Activated naive CD4-positive, alpha-beta T cell treated with anti-CD3 and anti-CD28 coated beads, Interleukin-2, amount 10 ng/mL, durations not matched to agents 7 days and 5 days (primary cell): ENCODE measurements around the gene UFC1.
"Not testable (repeated sequence)": the region's sequence is repeated elsewhere in the genome, so short reads cannot be mapped to it uniquely, and the experiment has no call there.

Source experiments
- CTCF ChIA-PET: fragments of 350-600 bp; sonication (Branson Sonifier 250); formaldehyde crosslinking; loops from one replicate; lab custom pipeline; 2021; ENCODE audit warnings: antibody characterized with exemption; lab: Charles Lee
- DNase-seq: peaks from one replicate; pipeline ENCODE4 v3.0.0-alpha.2; 2020
- H3K27ac Mint-ChIP-seq: one replicate; pipeline ENCODE4 v1.8.0; 2021; ENCODE audit warnings: mild to moderate bottlenecking, moderate library complexity, mixed read lengths
- H3K27me3 Mint-ChIP-seq: one replicate; pipeline ENCODE4 v1.8.0; 2021; ENCODE audit warnings: mild to moderate bottlenecking, mixed read lengths
- H3K36me3 Mint-ChIP-seq: one replicate; pipeline ENCODE4 v1.8.0; 2021; ENCODE audit warnings: mixed read lengths
- H3K4me1 Mint-ChIP-seq: one replicate; pipeline ENCODE4 v1.8.0; 2021; ENCODE audit warnings: mixed read lengths
- H3K4me3 Mint-ChIP-seq: one replicate; pipeline ENCODE4 v1.8.0; 2021; ENCODE audit warnings: mild to moderate bottlenecking, moderate library complexity, mixed read lengths
- H3K9me3 Mint-ChIP-seq: one replicate; pipeline ENCODE4 v1.8.0; 2021; ENCODE audit warnings: mixed read lengths

Gene UFC1

DNA sequence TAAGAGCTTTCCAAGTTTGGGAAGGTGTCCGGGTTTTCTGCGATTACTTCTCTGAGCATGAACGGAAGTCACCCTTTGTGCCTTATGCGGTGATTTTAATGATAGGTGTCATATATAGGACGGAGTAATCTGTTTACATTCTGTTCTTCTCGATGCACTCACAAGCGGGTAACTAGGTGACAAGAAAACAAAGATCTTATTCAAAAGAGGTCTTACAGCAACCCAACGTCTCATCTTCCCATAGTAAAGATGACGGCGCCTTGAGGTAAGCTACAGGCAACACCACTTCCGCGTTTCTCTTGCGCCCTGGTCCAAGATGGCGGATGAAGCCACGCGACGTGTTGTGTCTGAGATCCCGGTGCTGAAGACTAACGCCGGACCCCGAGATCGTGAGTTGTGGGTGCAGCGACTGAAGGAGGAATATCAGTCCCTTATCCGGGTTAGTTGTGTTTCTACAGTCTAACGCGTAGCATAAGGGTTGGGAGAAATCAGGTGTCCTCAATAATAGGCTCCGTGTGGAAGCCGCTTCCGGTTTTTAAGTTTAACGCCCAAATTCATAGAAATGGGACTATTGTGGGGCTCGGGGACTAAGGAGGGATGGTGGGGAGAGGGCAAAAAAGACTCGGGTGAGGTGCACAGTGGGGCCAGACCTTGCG is at the start of gene UFC1:
TSS of gene UFC1 (plus strand) at position 297 of the 656 bp plus-strand sequence. CDS start at position 317, 20 bp downstream.
- peak within 1 kb of the TSS; percentile 99 for H3K27ac Mint-ChIP-seq
- CTCF ChIA-PET, result interaction anchor here (0.6 to 2.5 kb wide), 4 partner anchors 10 to 83 kb away, joined by 3 to 7 read pairs (median 4); partner anchors contain the start of gene PPOX
- peak within 1 kb of the TSS; percentile 90 for H3K4me3 Mint-ChIP-seq
- DNase-seq, result peak; percentile 90
- no peaks in the 10 kb centered on the region for H3K27me3 Mint-ChIP-seq
- no peaks in the 10 kb centered on the region for H3K9me3 Mint-ChIP-seq
- peaks cover 36% of the 10 kb centered on the region for H3K4me1 Mint-ChIP-seq
- peaks cover 28% of the 10 kb centered on the region for H3K36me3 Mint-ChIP-seq

DNA sequence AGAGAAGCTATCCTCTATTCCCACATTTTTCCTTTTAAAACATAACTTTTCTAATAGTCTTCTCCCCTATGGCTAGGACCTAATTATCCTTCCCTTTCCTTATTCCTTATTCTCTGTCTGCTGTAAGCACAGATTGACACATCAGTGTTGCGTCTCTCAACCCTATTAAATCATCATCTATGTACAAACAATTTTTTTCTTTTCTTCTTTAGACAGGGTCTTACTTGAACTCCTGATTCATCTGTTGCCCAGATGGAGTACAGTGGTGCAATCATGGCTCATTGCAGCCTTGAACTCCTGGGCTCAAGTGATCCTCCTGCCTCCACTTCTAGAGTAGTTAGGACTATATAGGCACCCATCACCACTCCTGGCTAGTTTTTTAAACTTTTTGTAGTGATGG is 47.3 kb upstream of the UFC1 start:
- CTCF ChIA-PET, result interaction anchor here (0.6 kb wide), 1 partner anchor 146 kb away, joined by 4 read pairs; no protein-coding TSS in a partner anchor
- peaks cover 3% of the 10 kb centered on the region for H3K4me1 Mint-ChIP-seq
- peaks cover 24% of the 10 kb centered on the region for H3K36me3 Mint-ChIP-seq
- no peak overlapping the region for H3K4me3 Mint-ChIP-seq
- no peaks in the 10 kb centered on the region for H3K9me3 Mint-ChIP-seq
- H3K27me3 Mint-ChIP-seq, result no peaks in the 10 kb centered on the region
- DNase-seq, result no peak
- no peak overlapping the region for H3K27ac Mint-ChIP-seq

DNA sequence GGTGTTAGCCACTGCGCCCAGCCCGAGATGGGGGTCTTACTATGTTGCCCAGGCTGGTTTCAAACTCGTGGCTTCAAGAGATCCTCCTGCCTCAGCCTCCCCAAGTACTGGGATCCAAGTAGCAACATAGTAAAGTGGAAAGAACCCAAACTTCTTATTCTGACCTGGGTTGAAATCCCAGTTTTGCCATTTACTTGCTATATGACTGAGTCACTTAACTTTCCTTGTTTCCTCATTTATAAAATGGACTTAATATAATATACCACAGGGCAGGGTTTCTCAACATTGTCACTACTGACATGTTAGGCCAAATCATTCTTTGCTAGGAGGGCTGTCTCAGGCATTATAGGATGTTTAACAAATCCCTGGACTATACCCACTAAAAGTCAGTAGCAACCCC is 42.7 kb upstream of the UFC1 start:
- peaks cover 31% of the 10 kb centered on the region for H3K36me3 Mint-ChIP-seq
- H3K27me3 Mint-ChIP-seq, result no peaks in the 10 kb centered on the region
- CTCF ChIA-PET, result interaction anchor here (2.0 kb wide), 1 partner anchor 13 kb away, joined by 7 read pairs; the partner anchor contains the start of gene KLHDC9
- no peak for DNase-seq
- H3K4me3 Mint-ChIP-seq, result no peak overlapping the region
- peaks cover 36% of the 10 kb centered on the region for H3K4me1 Mint-ChIP-seq
- H3K27ac Mint-ChIP-seq, result no peak overlapping the region
- no peaks in the 10 kb centered on the region for H3K9me3 Mint-ChIP-seq

DNA sequence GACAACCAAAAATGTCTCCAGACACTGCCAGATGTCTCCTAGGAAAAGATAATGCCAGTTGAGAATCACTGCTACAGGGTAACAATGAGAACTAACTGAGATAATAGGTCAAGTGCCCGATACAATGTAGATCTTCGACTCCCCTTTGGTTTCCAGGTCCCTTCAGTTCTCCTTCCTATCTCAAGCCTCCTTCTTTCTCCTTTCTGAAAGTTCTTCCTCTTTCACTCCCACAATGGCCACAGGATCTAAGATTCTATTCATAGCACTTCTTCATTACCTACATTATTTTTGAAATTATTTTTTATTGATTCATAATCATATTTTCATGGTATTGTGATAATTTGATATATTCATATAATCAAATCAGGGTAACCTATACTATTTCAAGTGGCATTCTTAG is 42.3 kb upstream of the UFC1 start:
- Mint-ChIP-seq H3K27me3 (no peaks in the 10 kb centered on the region), H3K4me3 (no peak overlapping the region), H3K9me3 (no peaks in the 10 kb centered on the region), H3K27ac (no peak overlapping the region), H3K36me3 (peaks cover 30% of the 10 kb centered on the region), H3K4me1 (peaks cover 40% of the 10 kb centered on the region)
- no peak for DNase-seq
- CTCF ChIA-PET, result interaction anchor here (2.0 kb wide), 1 partner anchor 14 kb away, joined by 7 read pairs; the partner anchor contains the start of gene KLHDC9

DNA sequence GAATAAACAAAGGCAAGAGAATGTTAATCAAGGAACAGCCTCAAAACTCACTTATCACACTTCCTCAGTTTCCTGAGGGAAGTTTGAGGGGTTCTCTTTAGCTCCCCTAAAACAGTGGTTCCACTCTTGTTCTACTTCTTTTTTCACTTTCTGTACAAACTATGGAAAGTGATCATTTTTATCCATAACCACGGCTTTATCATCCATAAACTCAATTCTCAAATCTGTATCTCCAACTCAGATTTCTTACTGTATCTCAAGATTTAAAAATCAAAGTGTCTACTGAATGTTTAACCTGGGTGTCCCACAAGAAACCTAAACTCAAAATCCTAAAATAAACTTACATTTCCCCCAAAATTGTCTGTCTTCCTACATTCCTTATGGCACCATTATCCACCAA is 39.9 kb upstream of the UFC1 start:
- no peak overlapping the region for H3K4me3 Mint-ChIP-seq
- peaks cover 27% of the 10 kb centered on the region for H3K36me3 Mint-ChIP-seq
- CTCF ChIA-PET, result no interaction called here
- DNase-seq, result no peak
- H3K27ac Mint-ChIP-seq, result no peak overlapping the region
- H3K9me3 Mint-ChIP-seq, result no peaks in the 10 kb centered on the region
- H3K27me3 Mint-ChIP-seq, result no peaks in the 10 kb centered on the region
- peaks cover 57% of the 10 kb centered on the region for H3K4me1 Mint-ChIP-seq

DNA sequence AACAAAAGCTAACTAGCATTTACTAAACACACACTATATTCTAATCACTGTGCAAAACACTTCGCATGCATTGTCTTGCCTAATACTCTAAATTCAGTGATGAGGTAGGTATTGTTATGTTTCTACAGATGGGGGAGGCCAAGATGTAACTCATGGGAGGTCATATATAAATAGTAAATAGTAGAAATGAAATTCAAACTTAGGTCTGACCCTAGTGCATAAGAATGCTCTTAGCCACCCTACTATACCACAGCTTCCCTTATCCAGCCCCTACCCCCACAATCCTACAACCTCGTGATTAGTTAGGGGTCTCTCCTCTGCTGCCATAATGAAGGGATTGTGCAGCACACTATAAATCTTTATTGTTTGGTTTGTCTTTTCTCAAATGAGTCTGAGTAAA is 39.2 kb upstream of the UFC1 start:
- H3K4me3 Mint-ChIP-seq, result no peak overlapping the region
- DNase-seq, result no peak
- CTCF ChIA-PET, result no interaction called here
- H3K27ac Mint-ChIP-seq, result no peak overlapping the region
- no peaks in the 10 kb centered on the region for H3K9me3 Mint-ChIP-seq
- H3K4me1 Mint-ChIP-seq, result peaks cover 63% of the 10 kb centered on the region
- H3K27me3 Mint-ChIP-seq, result no peaks in the 10 kb centered on the region
- H3K36me3 Mint-ChIP-seq, result peaks cover 27% of the 10 kb centered on the region

DNA sequence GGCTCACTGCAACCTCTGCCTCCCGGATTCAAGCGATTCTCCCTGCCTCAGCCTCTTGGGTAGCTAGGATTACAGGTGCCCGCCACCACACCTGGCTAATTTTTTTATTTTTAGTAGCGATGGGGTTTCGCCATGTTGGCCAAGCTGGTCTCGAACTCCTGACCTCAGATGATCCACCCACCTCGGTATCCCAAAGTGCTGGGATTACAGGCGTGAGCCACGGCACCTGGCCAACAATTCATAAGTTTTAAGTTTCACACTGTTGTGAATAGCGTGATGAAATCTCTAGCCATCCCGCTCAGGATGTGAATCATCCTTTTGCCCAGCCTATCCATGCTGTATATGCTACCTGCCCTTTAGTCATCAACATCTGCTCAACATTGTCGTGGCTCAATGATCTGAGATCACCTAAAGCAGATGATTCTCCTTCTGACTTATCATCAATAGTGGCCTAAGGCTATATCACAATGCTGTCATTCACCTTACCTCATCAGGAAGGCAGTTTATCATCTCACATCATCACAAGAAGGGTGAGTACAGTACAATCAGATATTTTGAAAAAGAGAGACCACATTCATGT is 38.6 kb upstream of the UFC1 start:
- Mint-ChIP-seq H3K4me1 (peaks cover 70% of the 10 kb centered on the region), H3K4me3 (no peak overlapping the region), H3K27me3 (no peaks in the 10 kb centered on the region), H3K27ac (peak overlapping the region; percentile 97), H3K9me3 (no peaks in the 10 kb centered on the region), H3K36me3 (peaks cover 32% of the 10 kb centered on the region)
- CTCF ChIA-PET, result no interaction called here
- no peak for DNase-seq

DNA sequence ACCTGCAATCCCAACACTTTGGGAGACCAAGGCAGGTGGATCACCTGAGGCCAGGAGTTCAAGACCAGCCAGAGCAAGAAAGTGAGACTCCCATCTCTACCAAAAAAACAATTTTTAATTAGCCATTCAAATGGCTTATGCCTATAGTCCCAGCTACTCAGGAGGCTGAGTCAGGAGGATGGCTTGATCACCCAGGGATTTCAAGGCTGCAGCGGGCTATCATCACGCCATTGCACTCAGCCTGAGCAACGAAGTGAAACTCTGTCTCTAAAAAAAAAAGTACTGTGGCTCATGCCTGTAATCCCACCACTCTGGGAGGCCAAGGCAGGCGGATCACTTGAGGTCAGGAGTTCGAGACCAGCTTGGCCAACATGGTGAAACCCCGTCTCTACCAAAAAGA is 37.8 kb upstream of the UFC1 start:
- H3K4me1 Mint-ChIP-seq, result peaks cover 73% of the 10 kb centered on the region
- not testable (repeated sequence) for DNase-seq, H3K27me3 Mint-ChIP-seq, H3K9me3 Mint-ChIP-seq
- CTCF ChIA-PET, result interaction anchor here (1.0 to 1.4 kb wide), 2 partner anchors 15 to 18 kb away, joined by 3 to 4 read pairs; no protein-coding TSS in a partner anchor
- H3K27ac Mint-ChIP-seq, result peak overlapping the region; percentile 97
- H3K4me3 Mint-ChIP-seq, result peak overlapping the region; percentile 89
- peaks cover 38% of the 10 kb centered on the region for H3K36me3 Mint-ChIP-seq

DNA sequence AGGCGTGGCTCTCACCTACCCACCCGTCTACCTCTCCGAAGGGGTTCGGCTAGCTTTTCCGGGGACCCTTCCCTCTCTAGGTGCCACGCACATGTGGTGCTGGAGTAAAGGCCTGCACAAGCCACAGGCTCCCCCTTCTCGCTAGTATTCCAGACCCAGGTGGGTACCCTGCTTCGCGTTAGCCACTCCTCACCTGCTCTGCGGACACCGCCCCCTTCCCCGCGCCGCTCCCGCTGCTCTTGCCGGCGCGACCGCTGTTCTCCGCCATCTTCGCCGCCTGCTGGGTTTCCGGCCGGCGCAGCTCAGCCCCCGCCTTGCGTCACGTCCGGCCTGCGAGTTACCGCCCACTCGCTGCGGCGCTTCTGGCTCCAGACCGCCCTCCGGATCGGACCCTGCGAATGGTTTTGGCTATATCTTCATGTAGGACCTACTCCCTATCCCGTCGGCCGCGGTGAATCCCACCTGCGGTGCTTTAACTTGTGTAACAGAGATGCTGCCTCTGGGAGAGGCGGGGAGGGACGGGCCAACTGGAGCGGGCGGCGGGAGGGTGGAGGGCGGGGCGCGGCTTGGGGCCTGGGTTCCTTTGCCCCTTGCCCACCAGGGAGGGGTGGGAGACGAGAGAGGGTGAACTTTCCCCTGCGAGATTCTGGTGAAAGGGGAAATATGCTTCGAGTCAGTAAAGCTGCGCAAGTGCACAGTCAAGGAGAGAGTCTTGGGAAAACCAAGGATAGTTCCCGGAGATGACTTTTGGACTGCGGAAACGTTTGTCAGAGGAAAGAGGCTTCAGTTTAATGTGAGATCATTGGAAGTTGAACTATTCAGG is 35.8 kb upstream of the UFC1 start, which contains the start of the genes NIT1 and PFDN2:
TSS of gene NIT1 (plus strand) at position 347 of the 823 bp plus-strand sequence. CDS start at position 419, 72 bp downstream.
TSS of gene PFDN2 (minus strand) at position 279 of the 823 bp plus-strand sequence. CDS start at position 268, 11 bp downstream.
- DNase-seq, result peak; percentile 92
- no peaks in the 10 kb centered on the region for H3K9me3 Mint-ChIP-seq
- CTCF ChIA-PET, result interaction anchor here (0.8 to 1.5 kb wide), 7 partner anchors 15 to 48 kb away, joined by 3 to 4 read pairs (median 3); partner anchors contain the start of genes DEDD and KLHDC9
- peaks cover 49% of the 10 kb centered on the region for H3K36me3 Mint-ChIP-seq
- H3K27ac Mint-ChIP-seq, result peak within 1 kb of the TSS; percentile 97
- H3K27me3 Mint-ChIP-seq, result no peaks in the 10 kb centered on the region
- H3K4me1 Mint-ChIP-seq, result peaks cover 70% of the 10 kb centered on the region
- H3K4me3 Mint-ChIP-seq, result peak within 1 kb of the TSS; percentile 89

DNA sequence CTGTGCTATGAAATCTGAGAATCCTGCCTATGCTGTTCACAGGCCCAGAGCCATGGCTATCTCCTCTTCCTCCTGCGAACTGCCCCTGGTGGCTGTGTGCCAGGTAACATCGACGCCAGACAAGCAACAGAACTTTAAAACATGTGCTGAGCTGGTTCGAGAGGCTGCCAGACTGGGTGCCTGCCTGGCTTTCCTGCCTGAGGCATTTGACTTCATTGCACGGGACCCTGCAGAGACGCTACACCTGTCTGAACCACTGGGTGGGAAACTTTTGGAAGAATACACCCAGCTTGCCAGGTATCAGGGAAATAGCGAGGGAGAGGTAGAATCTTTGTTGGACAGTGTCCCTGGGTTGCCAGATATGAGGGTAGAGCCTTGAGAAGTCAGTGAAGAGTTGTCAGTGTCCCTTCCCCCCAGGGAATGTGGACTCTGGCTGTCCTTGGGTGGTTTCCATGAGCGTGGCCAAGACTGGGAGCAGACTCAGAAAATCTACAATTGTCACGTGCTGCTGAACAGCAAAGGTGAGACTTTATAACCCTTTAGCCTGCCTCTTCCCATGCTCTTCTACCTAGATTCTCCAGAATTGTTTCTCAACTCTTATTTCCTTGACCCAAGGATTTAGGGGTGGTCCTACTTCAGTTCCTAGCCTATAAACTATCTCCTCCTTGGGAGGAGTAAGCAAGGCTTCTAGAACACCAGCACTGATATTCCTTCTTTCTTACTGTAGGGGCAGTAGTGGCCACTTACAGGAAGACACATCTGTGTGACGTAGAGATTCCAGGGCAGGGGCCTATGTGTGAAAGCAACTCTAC is 34.5 kb upstream of the UFC1 start:
- Mint-ChIP-seq H3K4me3 (peak overlapping the region; percentile 89), H3K27me3 (no peaks in the 10 kb centered on the region), H3K27ac (peak overlapping the region; percentile 97), H3K4me1 (peaks cover 57% of the 10 kb centered on the region), H3K36me3 (peaks cover 50% of the 10 kb centered on the region), H3K9me3 (no peaks in the 10 kb centered on the region)
- CTCF ChIA-PET, result interaction anchor here (0.9 to 1.0 kb wide), 4 partner anchors 8 to 22 kb away, joined by 3 to 4 read pairs (median 4); partner anchors contain the start of gene DEDD
- DNase-seq, result peak; percentile 73

DNA sequence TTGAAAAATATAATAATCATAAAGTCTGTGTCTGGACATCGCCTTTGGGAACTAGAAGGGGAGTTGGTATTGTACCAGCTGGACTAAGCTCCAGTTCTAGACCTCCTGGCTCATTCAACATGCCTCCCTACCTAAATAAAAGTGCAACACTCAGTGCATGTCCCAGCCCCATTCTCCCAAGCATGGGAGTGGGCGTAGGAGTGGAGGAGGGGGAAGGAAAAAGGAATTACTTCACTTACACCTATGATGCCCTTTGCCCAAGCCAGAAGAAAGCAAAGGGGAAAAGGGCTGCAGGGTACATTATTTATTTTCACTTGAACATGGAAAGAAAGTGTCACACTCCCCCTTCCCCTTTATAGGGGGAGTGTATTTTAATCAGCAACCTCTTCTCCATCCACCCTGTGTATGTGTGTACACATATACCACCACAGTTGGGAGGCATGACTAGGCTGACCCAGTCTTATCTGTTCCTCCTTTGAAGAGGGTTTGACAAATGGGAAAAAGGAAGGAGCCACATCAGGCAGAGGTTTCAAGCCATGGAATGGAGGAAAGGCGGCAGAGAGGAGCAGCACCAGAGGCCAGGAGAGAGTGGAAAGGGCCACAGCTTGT is 32.6 kb upstream of the UFC1 start:
- no peak for DNase-seq
- peak overlapping the region; percentile 75 for H3K27ac Mint-ChIP-seq
- CTCF ChIA-PET, result interaction anchor here (1.6 kb wide), 2 partner anchors 20 to 45 kb away, joined by 4 read pairs; partner anchors contain the start of gene PPOX
- no peak overlapping the region for H3K4me3 Mint-ChIP-seq
- H3K4me1 Mint-ChIP-seq, result peaks cover 48% of the 10 kb centered on the region
- peaks cover 54% of the 10 kb centered on the region for H3K36me3 Mint-ChIP-seq
- no peaks in the 10 kb centered on the region for H3K9me3 Mint-ChIP-seq
- H3K27me3 Mint-ChIP-seq, result no peaks in the 10 kb centered on the region

DNA sequence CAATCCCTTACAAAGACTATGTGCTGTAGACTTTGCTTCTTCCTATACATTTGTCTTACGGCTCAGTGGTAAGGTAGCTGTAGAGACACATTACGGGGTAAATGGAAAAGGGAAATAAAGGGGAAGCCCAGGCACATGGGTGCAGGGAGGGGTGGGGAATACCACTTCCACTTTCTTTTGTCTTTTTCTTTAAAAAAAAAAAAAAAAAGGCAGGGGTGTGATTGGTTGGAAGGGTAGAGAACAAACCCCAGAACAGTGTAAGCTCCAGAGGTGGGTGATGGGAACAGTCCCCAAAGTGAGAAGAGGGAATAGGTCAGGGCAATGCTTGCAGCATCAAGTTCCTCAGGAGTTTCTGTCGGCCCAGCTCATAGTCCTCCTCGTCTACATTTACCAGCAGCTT is 31.9 kb upstream of the UFC1 start:
- peaks cover 54% of the 10 kb centered on the region for H3K36me3 Mint-ChIP-seq
- no peak overlapping the region for H3K4me3 Mint-ChIP-seq
- no peaks in the 10 kb centered on the region for H3K9me3 Mint-ChIP-seq
- no peak overlapping the region for H3K27ac Mint-ChIP-seq
- H3K27me3 Mint-ChIP-seq, result no peaks in the 10 kb centered on the region
- CTCF ChIA-PET, result interaction anchor here (0.7 to 1.6 kb wide), 3 partner anchors 17 to 44 kb away, joined by 3 to 4 read pairs (median 4); partner anchors contain the start of gene PPOX
- H3K4me1 Mint-ChIP-seq, result peaks cover 45% of the 10 kb centered on the region
- no peak for DNase-seq

DNA sequence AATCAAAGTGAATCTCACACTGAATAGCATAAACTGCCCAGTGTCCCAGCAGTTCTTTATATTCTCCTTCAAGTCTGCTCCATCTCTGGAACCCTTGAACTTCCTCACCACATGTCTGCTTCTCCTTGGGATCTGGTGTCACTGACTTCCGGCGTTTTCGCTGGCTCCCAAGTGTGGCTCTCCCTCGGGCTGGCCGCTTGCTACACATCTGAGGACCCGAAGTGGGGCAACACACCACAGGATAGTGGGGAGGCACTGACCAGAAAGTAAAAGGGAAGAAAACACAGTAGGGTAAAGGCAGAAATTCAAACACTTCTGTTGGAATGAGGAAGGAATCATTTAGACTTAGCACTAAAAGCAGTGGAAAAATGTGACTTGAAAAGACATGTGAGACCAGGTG is 30.8 kb upstream of the UFC1 start:
- DNase-seq, result no peak
- Mint-ChIP-seq H3K9me3 (no peaks in the 10 kb centered on the region), H3K27ac (no peak overlapping the region), H3K27me3 (no peaks in the 10 kb centered on the region), H3K36me3 (peaks cover 65% of the 10 kb centered on the region), H3K4me3 (no peak overlapping the region), H3K4me1 (peaks cover 50% of the 10 kb centered on the region)
- CTCF ChIA-PET, result interaction anchor here (1.6 kb wide), 1 partner anchor 18 kb away, joined by 4 read pairs; no protein-coding TSS in a partner anchor
